Cardiac fibroblast (primary cell): Measurements from ENCODE around the gene FGD4.

Source experiments
- DNase-seq, 2 donors: peaks; one replicate each; pipeline versions ENCODE4 v3.0.0 to v3.0.0-alpha.2; 2010; ENCODE audit warnings: low read depth in 2 of 2
- H3K4me3 ChIP-seq, 2 donors: replicated peaks in 1 of 2; 1 replicate in 1 of 2; 2 replicates in 1 of 2; pipeline ENCODE4 v1.5.1; 2011; ENCODE audit warnings: low read depth in 2 of 2, low read length in 2 of 2, mild to moderate bottlenecking in 2 of 2, moderate library complexity in 1 of 2
- CTCF ChIP-seq: IDR thresholded peaks from one replicate; pipeline ENCODE4 v1.5.1; 2011; ENCODE audit warnings: low read depth, mild to moderate bottlenecking, low read length, inconsistent platforms

Gene FGD4

GRCh38 chr12:32489070-32489469 is 89.7 kb downstream of the FGD4 start:
- DNase-seq: no peak
- H3K4me3 ChIP-seq: no peak overlapping the region
- TF ChIP-seq CTCF: no peak

GRCh38 chr12:32490801-32491200 is 91.4 kb downstream of the FGD4 start:
- no peak for TF ChIP-seq CTCF
- no peak for DNase-seq
- H3K4me3 ChIP-seq: no peak overlapping the region

GRCh38 chr12:32493282-32493681 is 93.9 kb downstream of the FGD4 start:
- no peak for TF ChIP-seq CTCF
- H3K4me3 ChIP-seq: no peak overlapping the region
- DNase-seq: no peak

GRCh38 chr12:32494656-32495055 is 95.3 kb downstream of the FGD4 start:
- TF ChIP-seq CTCF: no peak
- DNase-seq: peak; percentile 18 to 21

GRCh38 chr12:32496946-32497345 is 97.6 kb downstream of the FGD4 start:
- TF ChIP-seq CTCF: no peak
- no peak for DNase-seq
- no peak overlapping the region for H3K4me3 ChIP-seq

More at GRCh38 chr12:32494656-32495055, 95.3 kb downstream of the FGD4 start:
- no peak overlapping the region for H3K4me3 ChIP-seq

- TF ChIP-seq CTCF: no peak
- H3K4me3 ChIP-seq: no peak overlapping the region
- DNase-seq: no peak
Measured at GRCh38 chr12:32497864-32498263, 98.5 kb downstream of the FGD4 start.

- no peak for TF ChIP-seq CTCF
- DNase-seq: no peak
- H3K4me3 ChIP-seq: no peak overlapping the region
Measured at GRCh38 chr12:32499048-32499447, 99.7 kb downstream of the FGD4 start.
